ENCODE measurements around the gene PLA2G4B. TPM values are rescaled to one million over a fixed set of nuclear protein-coding genes. Genes with fewer than 3 reads are reported as not detected.

The PLA2G4B gene
- total RNA-seq, 2 experiments from 2014 or later = 4.2 to 4.8 TPM

DNA sequence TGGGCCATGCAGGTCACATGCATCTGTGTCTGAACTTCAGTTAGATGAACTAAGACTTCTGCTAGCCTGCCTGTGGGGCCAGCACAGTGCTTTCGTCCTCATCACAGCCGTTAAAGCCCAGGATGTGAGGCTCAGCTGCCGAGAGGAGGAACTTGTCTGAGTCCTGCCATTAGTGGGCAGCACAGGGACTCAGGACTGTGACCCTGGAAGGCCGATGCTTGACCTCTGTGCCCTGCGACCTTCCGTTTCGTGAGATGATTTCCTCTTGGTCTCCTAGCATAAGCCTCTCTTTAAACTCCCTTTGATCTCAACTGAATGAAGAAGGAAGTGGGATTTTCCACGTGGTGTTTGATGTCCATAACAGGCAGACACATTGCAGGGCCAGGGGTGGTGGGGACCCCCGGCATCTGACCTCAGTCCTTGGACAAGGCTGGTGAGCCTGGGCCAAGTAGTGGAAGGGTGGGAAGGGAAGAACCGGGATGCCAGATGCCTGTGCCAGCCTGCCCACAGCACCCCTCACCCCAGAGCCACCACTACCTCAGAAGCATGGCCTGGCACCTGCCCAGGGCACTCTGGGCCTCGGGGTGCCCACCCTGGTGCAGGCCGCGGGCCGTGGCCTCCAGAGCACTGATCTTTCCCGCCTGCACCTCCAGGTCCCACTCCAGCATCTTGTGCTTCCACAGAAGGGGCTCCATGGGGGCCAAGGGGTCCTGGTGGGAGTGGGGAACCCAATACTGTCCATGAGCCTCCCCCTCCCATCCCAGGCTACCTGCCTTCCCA is 21.6 kb downstream of the PLA2G4B start:
- Mint-ChIP-seq H3K36me3 (ENCODE audit: low read depth) (no peaks in the 10 kb centered on the region), H3K27me3 (no peaks in the 10 kb centered on the region), H3K27ac (no peak overlapping the region), H3K4me3 (no peak overlapping the region), H3K4me1 (ENCODE audit: low read depth) (peaks cover 5% of the 10 kb centered on the region), H3K9me3 (no peaks in the 10 kb centered on the region)
- DNase-seq (no peak), ATAC-seq (peak; percentile 37)
- TF ChIP-seq, protein P1, sequence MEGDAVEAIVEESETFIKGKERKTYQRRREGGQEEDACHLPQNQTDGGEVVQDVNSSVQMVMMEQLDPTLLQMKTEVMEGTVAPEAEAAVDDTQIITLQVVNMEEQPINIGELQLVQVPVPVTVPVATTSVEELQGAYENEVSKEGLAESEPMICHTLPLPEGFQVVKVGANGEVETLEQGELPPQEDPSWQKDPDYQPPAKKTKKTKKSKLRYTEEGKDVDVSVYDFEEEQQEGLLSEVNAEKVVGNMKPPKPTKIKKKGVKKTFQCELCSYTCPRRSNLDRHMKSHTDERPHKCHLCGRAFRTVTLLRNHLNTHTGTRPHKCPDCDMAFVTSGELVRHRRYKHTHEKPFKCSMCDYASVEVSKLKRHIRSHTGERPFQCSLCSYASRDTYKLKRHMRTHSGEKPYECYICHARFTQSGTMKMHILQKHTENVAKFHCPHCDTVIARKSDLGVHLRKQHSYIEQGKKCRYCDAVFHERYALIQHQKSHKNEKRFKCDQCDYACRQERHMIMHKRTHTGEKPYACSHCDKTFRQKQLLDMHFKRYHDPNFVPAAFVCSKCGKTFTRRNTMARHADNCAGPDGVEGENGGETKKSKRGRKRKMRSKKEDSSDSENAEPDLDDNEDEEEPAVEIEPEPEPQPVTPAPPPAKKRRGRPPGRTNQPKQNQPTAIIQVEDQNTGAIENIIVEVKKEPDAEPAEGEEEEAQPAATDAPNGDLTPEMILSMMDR (IDR thresholded peaks at IDR 0.05) = no peak
- intact Hi-C loops (cut with micrococcal nuclease) = no loop called here
- POLR2A ChIA-PET = no interaction called here
- CTCF ChIA-PET = interaction anchor here (0.7 kb wide), 1 partner anchor 43 kb away, joined by 3 read pairs; no protein-coding TSS in a partner anchor

DNA sequence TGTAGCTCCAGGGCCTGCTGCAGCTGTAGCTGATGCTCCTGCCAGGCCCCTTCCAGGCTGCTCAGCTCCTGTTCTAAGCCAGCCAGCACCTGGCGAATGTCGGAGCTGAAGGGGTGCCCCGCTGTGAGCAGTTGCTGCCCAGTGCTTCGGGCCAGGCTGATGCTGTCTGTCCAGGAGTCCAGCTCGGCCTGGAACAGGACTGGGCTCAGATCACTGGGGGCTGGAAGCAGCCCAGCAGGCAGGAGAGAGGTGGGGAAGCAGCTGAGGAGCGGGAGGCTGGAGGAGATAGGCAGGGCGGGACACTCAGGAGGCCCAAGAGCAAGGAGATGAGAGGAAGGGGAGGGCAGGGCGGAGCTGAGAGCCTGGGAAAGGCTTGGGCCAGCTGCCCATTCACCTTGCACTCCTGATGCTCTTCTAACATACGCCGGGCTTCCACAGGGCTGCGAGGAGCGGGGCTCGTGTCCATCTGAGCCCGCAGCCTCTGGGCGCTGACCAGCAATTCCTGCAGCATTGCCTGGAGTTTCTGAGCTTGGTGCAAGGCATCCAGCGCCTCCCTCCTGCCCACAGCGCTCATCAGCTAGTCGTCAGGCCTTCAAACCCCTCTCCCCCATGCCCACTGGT is 23.2 kb downstream of the PLA2G4B start:
- ATAC-seq (no peak), DNase-seq (no peak)
- Mint-ChIP-seq H3K4me1 (ENCODE audit: low read depth) (peaks cover 5% of the 10 kb centered on the region), H3K27ac (no peak overlapping the region), H3K36me3 (ENCODE audit: low read depth) (no peaks in the 10 kb centered on the region), H3K27me3 (no peaks in the 10 kb centered on the region), H3K4me3 (no peak overlapping the region), H3K9me3 (no peaks in the 10 kb centered on the region)
- intact Hi-C loops (cut with micrococcal nuclease) = no loop called here
- CTCF ChIA-PET = interaction anchor here (0.9 kb wide), 1 partner anchor 19 kb away, joined by 3 read pairs; no protein-coding TSS in a partner anchor
- TF ChIP-seq, protein P1 (IDR thresholded peaks at IDR 0.05) = no peak
- POLR2A ChIA-PET = interaction anchor here (1.9 kb wide), 1 partner anchor 17 kb away, joined by 5 read pairs; no protein-coding TSS in a partner anchor

DNA sequence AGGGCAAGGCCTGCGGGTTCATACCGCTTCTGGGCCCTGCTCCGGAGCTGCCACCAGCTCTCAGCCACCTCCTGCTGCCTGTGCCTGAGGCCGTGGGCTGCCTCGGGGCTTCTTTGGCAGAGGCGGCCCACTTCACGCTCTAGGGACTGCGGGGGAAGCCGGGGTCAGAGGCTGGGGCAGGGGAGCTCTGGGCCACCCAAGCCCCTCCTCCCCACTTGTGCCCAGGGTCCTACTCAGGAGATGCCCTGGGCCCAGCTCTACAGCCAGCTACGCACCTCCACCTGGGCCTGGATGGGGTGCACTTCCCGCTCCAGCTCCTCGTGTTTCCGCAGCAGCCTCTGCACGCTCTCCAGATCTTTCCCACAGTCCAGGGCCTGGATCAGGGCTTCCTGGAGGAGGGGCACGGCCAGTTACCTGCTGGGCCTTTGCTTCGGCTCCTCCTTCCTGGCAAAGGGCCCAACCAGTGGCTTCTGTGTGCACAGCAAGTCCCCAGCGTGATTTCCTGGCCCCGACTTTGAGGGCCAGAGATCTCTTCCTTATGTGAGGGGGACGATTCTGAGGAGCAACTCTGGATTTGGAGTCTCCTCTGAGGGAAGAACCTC is 24.0 kb downstream of the PLA2G4B start:
- H3K27ac Mint-ChIP-seq = no peak overlapping the region
- no peak overlapping the region for H3K4me3 Mint-ChIP-seq
- ATAC-seq (no peak), DNase-seq (no peak)
- no peaks in the 10 kb centered on the region for H3K9me3 Mint-ChIP-seq
- POLR2A ChIA-PET = interaction anchor here (1.9 kb wide), 1 partner anchor 17 kb away, joined by 5 read pairs; no protein-coding TSS in a partner anchor
- intact Hi-C loops (cut with micrococcal nuclease) = no loop called here
- TF ChIP-seq, protein P1 (IDR thresholded peaks at IDR 0.05) = no peak
- no peaks in the 10 kb centered on the region for H3K27me3 Mint-ChIP-seq
- peaks cover 5% of the 10 kb centered on the region for H3K4me1 Mint-ChIP-seq (ENCODE audit: low read depth)
- CTCF ChIA-PET = interaction anchor here (0.9 kb wide), 1 partner anchor 18 kb away, joined by 3 read pairs; no protein-coding TSS in a partner anchor
- H3K36me3 Mint-ChIP-seq (ENCODE audit: low read depth) = no peaks in the 10 kb centered on the region

DNA sequence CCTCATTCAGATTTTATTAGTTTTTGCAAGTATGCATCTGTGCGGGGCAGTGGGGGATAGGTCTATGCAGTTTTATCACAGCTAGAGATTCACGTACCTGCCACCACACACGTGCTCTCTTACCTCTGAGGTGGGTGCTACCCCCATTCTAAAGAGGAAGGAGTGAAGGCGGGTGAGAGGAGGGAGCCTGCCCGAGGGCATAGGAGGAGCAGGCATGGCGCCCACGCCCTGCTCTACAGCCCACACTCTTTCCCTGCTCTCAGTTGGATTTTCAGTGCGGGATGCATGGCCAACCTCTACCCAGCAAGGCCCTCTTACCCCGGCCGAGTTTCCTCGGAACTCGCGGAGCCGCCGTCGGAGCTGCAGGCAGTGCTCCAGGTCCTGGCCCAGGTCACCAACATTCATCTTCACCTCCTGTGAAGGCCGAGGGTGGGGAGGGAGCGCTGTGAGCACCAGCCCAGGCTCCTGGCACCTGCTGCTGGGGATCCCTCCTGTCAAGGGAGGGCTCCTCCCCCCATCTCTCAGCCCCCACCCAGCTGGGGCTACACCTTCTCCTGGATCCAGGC is 26.9 kb downstream of the PLA2G4B start:
- TF ChIP-seq, protein P1 (IDR thresholded peaks at IDR 0.05) = no peak
- intact Hi-C loops (cut with micrococcal nuclease) = no loop called here
- H3K27ac Mint-ChIP-seq = no peak overlapping the region
- H3K9me3 Mint-ChIP-seq = no peaks in the 10 kb centered on the region
- H3K27me3 Mint-ChIP-seq = no peaks in the 10 kb centered on the region
- ATAC-seq (no peak), DNase-seq (no peak)
- no peaks in the 10 kb centered on the region for H3K36me3 Mint-ChIP-seq (ENCODE audit: low read depth)
- H3K4me1 Mint-ChIP-seq (ENCODE audit: low read depth) = peaks cover 2% of the 10 kb centered on the region
- ChIA-PET POLR2A (interaction anchor here (1.3 kb wide), 1 partner anchor 16 kb away, joined by 5 read pairs; no protein-coding TSS in a partner anchor), CTCF (no interaction called here)
- H3K4me3 Mint-ChIP-seq = no peak overlapping the region

Data from activated CD8-positive, alpha-beta T cell treated with anti-CD3 and anti-CD28 coated beads for 36 hours (primary cell).